ENCODE results near the gene CLCN2. TPM values are rescaled to one million over a fixed set of nuclear protein-coding genes. Genes with fewer than 3 reads are reported as not detected.
"Not testable (repeated sequence)": the region's sequence is repeated elsewhere in the genome, so short reads cannot be mapped to it uniquely, and the experiment has no call there.

Gene CLCN2
- polyA plus RNA-seq, 1 donor, result 4.8 TPM

DNA sequence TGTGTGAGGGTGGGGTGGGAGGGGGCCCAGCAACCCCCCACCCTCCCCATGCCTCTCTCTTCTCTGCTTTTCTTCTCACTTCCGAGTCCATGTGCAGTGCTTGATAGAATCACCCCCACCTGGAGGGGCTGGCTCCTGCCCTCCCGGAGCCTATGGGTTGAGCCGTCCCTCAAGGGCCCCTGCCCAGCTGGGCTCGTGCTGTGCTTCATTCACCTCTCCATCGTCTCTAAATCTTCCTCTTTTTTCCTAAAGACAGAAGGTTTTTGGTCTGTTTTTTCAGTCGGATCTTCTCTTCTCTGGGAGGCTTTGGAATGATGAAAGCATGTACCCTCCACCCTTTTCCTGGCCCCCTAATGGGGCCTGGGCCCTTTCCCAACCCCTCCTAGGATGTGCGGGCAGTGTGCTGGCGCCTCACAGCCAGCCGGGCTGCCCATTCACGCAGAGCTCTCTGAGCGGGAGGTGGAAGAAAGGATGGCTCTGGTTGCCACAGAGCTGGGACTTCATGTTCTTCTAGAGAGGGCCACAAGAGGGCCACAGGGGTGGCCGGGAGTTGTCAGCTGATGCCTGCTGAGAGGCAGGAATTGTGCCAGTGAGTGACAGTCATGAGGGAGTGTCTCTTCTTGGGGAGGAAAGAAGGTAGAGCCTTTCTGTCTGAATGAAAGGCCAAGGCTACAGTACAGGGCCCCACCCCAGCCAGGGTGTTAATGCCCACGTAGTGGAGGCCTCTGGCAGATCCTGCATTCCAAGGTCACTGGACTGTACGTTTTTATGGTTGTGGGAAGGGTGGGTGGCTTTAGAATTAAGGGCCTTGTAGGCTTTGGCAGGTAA, 15.9 kb downstream of the CLCN2 start:
- no peak for DNase-seq

DNA sequence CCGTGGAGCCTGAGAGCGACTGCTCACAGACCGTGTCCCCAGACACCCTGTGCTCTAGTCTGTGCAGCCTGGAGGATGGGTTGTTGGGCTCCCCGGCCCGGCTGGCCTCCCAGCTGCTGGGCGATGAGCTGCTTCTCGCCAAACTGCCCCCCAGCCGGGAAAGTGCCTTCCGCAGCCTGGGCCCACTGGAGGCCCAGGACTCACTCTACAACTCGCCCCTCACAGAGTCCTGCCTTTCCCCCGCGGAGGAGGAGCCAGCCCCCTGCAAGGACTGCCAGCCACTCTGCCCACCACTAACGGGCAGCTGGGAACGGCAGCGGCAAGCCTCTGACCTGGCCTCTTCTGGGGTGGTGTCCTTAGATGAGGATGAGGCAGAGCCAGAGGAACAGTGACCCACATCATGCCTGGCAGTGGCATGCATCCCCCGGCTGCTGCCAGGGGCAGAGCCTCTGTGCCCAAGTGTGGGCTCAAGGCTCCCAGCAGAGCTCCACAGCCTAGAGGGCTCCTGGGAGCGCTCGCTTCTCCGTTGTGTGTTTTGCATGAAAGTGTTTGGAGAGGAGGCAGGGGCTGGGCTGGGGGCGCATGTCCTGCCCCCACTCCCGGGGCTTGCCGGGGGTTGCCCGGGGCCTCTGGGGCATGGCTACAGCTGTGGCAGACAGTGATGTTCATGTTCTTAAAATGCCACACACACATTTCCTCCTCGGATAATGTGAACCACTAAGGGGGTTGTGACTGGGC, 16.7 kb downstream of the CLCN2 start:
- no peak for DNase-seq

DNA sequence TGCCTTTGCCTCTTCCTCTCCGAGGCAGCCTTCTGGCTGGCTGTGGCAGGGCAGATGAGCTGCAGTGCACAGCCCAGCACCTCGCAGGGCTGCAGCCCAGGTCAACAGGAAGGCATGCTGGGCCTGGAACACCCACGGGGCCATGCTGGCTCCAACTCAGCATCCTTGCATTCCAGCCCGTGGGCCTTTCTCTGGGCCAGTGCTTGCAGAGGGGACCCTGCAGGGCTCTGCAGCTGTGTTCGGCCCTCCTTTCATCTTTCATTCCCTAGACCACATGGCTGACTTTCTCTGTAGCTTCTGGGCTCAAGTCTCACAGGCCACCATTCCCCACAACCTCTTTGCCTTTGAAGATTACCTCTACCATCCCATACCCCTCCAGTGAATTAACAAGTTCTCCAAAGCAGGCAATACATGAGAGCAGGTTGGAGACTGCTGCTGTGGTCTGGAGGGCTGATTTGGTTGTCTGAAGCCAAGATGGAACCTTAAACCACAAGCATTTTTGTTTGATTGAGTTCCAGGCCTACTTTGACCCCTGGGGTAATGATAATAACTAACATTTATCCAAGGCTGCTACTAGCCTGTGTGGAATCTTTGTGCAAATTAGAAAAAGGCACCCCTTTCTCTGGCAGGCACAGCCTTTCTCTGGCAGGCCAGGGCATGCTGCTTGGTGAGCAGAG, 18.1 kb downstream of the CLCN2 start:
- no peak for DNase-seq

DNA sequence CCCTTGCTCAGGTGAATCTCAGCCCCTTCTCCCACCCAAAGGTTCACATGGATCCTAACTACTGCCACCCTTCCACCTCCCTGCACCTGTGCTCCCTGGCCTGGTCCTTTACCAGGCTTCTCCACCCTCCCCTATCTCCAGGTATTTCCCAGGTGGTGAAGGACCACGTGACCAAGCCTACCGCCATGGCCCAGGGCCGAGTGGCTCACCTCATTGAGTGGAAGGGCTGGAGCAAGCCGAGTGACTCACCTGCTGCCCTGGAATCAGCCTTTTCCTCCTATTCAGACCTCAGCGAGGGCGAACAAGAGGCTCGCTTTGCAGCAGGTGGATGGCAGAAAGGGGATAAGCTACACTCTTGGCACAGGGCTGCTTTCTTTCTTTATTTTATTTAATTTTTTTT, 19.5 kb downstream of the CLCN2 start:
- no peak for DNase-seq

DNA sequence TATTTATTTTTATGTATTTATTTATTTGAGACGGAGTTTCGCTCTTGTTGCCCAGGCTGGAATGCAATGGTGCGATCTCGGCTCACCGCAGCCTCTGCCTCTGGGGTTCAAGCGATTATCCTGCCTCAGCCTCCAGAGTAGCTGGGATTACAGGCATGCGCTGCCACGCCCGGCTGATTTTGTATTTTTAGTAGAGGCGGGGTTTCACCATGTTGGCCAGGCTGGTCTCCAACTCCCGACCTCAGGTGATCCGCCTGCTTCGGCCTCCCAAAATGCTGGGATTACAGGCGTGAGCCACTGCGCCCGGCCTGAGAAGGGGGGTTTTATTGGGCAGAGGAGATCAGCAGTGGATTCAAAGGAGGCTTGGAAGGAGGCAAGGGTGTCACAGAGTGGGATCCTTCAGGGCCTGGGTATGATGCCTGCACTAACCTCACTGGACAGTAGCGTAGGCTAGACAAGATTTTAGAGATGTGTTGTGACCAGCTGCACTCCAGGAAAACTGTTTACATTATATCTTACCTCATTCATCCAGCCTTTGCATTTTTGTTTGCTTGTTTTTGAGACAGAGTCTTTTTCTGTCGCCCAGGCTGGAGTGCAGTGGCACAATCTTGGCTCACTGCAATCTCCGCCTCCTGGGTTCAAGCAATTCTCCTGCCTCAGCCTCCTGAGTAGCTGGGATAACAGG, 21.8 kb downstream of the CLCN2 start:
- DNase-seq, result not testable (repeated sequence)

DNA sequence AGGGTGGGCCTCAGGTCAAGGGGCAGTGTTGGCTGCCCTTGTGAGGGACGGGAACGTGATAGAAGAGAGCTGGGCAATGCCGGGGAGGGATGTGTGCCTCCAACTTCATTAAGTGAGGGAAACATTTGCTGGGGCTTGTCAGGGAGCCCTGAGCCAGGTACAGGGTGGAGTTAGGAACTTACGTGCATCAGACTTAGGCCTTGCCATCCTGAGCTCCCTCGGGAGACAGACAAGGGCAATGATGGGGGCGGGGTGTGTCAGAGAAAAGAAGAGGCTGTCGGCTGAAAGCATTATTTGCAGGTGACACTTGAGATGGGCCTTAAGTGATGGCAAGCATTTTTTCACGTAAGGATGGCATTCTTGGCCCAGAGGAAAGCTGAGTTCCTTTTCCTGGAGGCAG, 22.4 kb downstream of the CLCN2 start:
- DNase-seq, result no peak

DNA sequence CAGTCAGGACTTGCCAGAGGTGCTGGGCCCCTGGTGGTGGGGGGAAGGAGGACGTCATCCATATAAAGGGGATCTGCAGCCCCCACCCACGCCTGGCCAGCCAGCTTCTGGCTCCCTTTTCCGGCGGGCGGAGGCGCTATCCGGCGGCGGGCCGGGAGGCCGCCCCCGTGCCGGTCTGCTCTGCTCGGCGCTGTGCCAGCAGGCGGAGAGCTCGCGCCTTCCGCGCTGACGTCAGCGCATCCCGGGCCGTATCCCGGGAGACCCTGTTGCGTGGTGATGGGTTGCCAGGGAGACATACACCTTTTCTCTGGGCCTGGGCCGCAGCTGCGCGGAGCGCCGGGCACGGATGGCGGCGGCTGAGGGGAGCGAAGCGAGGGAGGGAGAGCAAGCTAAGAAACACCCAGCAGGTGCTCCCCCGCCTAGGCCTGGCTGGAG, 22.9 kb downstream of the CLCN2 start:
- peak; percentile 94 for DNase-seq

DNA sequence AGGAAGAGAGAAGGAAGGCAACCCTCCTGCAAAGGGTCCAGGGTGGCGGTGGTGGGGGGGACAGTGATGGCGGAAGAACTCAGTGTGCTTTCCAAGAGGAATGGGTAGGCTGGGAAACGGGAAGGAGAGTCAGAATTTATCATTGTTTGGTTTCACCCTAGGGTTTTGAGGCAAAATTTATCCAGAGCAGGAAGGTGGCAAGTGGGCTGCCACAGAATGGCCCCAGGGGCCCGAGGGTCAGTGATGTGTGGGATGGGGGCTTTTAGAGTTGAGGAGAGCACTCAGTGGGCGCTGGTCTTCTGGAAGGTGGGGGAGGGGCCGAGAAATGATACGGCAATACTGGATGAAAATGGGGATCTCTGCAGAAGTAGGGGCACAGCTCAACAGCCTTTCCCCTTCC, 23.4 kb downstream of the CLCN2 start:
- DNase-seq, result no peak

DNA sequence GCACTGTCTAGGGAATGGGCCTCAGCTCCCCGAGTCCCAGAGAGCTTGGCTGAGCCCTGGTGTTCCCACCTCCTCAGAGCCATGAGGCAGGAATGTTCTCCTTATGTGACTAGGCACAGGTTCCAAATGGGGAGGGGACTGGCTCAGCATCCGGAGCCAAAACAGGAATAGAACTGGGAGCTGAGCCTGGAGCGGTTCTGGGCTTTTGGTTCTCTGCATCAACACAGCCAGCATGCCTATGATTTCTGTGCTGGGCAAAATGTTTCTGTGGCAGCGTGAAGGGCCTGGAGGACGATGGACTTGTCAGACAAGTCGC, 24.0 kb downstream of the CLCN2 start, which contains the start of gene FAM131A:
TSS of gene FAM131A (plus strand) at position 202 of the 316 bp plus-strand sequence. CDS start at position 233, 31 bp downstream.
- peak; percentile 86 for DNase-seq

DNA sequence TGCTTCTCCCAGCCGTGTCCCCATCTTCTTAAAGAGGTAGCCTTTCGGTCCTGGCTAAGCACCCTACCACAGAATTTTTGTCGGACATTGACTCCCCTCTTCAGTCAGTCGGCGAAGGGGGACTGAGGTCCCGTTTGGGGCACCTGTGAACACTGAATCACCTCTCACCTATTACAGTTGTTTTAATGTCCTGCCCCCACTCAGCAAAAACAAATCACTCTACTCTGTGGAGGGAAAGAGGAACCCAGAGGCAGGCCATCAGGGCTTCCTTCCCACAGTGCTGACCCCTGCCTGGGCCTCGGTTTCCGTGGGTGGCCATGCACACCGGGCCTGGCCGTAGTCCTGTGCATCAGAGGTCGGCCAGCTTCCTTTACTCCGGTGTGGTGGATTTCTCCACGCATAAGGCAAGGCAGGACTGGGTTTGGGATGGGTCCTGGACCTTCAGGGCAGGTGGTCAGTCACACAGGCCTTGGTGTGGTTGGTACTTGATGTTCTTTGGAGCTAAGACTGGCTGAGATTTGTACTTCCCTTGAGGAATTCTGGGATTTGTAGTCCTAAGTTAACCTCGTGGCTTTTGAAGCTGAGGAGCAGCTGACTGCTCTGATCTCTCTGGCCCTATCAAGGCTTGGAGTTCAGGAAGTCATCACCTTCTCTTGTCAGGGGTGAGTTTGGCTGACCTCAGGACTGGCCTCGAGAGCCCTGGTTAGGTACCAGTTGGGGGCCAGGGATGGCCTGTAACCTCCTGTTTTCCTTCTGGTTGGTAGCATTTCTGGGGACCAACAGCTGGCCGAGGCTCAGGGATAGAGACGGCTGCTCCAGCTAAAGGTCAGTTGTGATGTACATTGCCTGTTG, 24.6 kb downstream of the CLCN2 start:
- DNase-seq, result peak; percentile 66

DNA sequence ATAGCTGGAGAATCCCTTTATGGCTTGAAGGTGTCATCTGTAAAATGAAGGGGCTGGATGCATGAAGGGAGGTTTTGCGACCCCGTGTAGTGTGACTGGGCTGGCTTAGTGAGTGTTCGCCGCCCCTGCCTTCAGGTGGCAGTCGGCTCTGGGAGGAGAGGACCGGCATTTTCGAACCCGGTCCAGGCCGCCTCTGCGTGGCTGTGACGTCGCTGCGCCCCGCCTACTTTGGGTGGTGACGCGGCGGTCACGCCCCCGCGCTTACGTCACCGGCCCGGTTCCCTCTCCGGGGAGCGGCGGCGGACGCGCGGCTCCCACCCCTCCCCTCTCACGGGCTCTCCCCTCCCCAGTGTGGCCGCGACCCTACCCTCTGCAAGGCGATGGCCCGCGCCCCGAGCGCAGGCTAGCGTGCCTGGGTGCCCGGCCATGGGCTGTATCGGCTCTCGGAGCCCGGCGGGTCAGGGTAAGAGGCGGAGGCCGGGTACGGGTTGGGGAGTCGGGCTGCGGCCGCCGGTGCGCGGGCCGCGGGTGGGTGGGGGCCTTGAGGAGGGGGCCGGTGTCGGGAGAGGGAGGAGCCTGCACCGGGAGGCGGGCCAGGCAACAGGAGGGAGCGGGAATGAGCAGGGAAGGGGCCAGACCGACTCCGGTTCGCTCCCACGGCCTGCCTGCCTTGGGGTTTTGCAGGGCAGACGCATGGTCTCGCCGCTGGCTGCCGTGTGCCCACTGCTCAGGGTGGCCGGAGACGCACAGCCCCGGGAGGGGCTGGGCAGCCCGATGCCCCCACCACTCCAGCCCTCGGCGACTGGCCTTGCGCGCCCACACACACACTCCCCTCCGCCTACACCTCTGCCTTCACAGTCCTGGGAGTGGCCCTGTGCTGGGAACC, 25.5 kb downstream of the CLCN2 start:
- peak; percentile 90 for DNase-seq

DNA sequence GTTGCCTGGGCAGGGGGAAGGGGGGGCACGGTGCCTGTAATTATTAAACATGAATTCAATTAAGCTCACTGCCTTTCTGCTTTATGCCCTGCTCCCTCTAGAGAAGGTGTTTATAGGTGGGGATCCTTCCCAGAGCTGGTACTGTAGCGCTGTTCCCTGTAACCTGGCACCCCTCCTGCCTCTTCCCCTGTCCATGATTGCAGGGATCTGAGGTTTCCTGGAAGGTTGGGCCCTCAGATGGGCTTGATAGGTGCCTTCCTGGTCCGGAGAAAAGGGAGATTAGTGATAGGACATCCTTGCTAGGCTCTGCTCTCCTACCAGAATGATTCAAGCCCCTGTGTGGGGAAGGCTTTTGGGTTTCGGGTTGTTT, 26.1 kb downstream of the CLCN2 start:
- DNase-seq, result no peak

DNA sequence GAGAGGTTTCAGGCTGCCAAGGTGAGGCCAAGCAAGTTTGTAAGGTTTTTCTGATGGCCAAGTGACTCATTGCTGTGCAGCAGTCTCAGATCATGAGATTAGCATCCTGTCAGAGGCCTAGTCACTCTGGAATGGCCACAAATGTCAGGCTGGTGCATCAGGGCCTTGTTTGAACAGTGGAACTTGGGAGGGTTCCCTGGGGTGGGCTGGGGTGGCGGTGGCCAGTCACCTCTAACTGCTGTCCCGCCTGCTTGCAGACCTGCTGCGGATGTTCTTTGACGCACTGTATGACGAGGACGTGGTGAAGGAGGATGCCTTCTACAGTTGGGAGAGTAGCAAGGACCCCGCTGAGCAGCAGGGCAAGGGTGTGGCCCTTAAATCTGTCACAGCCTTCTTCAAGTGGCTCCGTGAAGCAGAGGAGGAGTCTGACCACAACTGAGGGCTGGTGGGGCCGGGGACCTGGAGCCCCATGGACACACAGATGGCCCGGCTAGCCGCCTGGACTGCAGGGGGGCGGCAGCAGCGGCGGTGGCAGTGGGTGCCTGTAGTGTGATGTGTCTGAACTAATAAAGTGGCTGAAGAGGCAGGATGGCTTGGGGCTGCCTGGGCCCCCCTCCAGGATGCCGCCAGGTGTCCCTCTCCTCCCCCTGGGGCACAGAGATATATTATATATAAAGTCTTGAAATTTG, 26.8 kb downstream of the CLCN2 start:
- no peak for DNase-seq

DNA sequence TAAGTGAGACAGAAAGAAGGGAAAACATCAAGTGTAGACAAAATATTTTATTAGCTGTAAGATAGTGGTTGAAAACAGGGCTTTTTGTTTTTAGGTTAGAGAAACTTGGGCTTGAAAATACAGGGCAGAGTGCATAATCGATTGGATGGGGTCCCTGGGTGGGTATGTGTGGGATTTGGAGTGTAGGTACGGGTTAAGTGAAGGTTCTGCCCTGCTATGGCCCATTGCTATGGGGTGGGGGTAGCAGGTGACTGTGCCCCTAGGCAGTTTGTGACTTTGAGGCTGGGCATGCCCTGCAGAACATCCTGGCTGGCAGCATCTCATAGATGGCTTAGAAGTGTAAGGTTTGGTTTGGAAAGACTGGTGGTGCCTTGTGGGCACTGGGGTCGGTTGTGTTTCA, 27.7 kb downstream of the CLCN2 start:
- no peak for DNase-seq

DNA sequence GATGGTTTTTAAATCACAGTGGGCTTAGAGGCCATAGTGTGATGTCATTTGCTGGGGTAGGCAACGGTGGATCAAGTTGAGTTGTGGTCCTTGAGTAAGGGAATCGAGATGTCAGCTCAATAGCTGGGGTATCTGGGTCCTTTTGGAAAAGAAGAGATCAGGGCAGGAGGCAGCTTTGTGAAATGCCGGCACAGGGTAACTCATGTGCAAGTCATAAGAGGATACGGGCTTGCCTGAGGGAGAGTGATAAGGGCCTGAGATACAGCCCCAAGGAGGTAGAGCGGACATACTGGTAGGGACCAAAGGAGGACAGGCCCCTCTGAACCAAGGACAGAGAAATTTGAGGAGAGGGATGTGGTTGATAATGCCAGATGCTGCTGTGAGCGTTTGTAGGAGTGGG, 28.2 kb downstream of the CLCN2 start:
- no peak for DNase-seq

DNA sequence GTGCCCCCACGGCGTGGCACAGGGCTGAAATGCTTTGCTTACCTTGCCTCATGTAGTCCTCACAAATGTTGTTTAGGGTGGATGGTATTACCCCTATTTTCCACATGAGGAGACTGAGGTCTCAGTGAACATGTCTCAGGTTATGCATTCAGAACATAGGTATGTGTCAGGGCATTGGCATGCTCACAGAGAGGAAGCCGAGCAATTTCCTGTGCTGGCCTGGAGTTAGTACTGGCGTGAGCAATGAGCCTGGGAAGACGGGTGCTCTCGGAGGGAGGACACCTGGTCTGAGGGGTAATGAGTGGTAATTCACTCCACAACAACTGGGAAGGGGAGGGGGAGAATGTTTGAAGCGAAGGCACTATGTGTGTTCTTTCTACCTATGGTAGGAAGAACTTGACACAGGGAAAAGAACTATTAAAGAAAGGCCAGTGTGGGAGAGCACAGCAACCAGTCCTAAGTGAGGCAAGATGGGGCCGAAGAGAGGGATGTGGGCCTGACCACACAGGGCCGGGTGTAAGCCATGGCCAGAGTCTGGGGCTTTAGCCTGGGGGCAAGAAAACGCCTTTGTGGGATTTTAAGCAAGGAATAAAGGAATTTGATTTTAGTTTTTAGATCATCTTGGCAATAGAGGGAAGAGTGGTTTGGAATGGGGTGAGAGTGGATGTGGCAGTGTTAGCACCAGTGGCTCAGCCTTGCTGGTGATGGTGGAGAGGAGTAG, 28.9 kb downstream of the CLCN2 start:
- DNase-seq, result no peak

DNA sequence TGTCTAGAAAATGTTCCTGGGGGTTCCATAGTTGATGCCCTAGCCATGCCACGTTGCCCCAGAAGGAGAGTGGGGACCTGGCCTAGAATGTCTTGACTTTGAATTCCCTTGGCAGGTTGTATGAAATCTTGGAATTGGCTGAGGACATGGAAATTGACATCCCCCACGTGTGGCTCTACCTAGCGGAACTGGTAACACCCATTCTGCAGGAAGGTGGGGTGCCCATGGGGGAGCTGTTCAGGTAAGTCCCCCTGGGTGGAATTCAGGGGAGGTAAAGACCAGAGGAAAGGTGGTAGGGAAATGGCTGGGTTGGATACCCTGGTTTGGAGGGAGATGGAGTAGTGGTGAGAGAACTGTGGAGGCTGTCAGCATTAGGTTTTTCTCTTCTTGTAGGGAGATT, 32.9 kb downstream of the CLCN2 start:
- DNase-seq, result no peak

DNA sequence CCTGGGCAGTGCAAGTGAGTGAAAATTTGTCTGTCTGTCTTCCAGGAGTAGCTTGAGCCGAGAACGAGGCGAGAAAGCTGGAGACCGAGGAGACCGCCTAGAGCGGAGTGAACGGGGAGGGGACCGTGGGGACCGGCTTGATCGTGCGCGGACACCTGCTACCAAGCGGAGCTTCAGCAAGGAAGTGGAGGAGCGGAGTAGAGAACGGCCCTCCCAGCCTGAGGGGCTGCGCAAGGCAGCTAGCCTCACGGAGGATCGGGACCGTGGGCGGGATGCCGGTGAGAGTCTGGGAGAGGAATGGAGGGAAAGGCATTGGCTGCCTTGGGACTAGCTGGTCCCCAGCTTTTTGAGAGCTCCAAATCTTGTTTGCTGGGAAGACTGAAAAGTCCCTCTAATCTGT, 34.2 kb downstream of the CLCN2 start:
- DNase-seq, result no peak

DNA sequence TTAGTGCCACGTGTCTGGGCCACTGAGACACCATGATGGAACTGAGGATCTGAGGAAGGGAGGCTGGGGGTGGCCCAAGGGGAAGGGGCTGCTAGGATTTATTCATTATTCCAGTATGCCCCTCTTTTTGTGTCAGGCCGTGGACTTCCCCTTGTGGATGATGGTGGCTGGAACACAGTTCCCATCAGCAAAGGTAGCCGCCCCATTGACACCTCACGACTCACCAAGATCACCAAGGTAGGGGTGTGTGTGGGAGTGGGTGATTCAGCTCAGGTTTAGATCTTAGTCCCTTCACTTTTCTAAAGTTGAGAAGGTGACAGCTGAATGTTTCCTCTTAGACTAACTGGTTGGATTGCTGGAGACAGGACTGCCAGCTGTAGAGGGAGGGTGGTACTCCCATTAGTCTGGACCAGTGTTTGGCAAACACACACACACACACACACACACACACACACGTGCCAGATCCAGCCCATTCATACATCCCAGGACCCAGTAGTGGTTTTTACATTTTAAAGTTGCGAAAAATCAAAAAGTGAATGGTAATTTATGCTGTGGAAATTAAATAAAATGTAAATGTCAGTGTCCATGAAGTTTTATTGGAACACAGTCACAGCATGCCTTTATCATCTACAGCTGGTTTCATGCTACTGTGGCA, 35.6 kb downstream of the CLCN2 start:
- DNase-seq, result no peak
